GM19328 (cell line): ENCODE results near the gene ACSF3.

Experiments used
- ATAC-seq: cut with Tn5 transposase; IDR thresholded peaks from one replicate; pipeline ENCODE4 v1.9.1; 2021; ENCODE audit warnings: mild to moderate bottlenecking, moderate library complexity; ENCODE audit not compliant: unreplicated experiment

The ACSF3 gene

DNA sequence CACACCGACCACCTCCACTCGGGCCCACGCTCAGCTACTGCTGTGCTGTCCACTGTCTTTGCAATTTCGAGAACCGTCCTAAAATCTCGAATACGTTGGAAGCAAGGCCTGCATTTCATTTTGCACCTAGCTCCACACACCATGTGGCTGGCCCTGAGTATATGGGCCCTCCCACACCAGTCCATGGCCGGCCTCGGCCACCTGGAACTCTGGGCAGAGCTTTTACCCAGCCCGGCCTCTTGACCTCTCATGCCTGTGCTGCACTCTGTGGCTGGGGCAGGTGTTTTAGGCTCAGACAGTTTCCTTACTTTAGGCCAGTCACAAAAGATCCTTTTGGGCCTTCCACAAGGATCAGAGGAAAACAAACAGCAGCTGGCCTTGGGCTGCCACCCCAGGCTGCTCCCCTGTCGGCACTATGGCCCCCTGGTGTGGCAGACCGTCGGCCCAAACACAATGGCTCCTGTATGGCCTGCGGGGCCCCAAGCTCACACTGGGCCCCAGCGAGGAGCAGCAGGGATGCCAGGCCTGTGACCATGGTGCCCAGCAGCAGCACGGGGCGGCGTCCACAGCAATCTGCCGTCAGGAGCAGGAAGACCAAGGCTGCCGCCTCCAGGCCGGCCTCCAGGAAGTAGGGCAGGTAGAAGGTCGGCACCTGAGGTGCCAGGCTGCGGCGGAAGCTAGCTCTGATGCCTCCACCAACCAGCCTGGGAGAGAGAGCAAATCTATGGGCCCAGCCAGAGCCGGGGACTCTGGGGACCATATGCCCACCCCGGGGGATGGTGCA, 104.2 kb downstream of the ACSF3 start:
- ATAC-seq = no peak

DNA sequence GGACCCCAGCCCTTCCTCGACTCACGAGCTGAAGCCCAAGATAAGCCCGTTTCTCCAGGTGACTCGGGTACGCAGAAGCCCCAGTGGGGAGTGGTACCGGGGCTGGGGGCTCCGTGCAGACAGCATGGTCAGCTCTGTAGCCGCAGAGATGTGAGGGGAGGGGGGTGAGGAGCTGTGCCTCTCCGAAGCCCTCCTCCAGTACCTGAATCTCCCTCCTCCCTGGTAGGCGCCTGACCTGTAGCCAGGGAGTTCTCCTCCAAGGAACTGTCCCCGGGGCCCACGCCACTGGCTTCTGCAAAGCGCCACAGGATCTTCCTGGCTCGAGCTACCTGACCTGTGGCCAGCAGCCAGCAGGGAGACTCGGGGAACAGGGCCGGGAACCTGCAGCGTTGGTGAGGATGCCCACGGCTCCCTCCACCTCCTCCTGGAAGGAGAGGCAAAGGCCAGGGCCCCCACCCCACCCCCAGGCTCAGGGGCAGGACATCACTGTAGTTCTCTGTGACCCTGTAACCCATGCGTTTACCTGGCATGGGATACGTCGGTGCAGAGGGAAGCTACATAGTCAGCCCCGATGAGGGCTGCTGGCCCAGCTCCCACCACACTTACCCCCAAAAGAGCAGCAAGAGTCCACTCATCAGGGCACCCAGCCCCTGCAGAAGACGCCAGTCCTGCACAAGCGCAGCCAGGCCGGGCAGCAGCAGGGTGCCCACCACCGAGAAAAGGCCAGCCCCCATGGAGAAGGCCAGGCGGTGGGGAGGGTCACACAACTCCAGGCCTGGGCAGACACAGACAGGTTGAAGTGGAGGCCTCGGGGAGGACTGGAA, 105.0 kb downstream of the ACSF3 start:
- ATAC-seq = no peak

DNA sequence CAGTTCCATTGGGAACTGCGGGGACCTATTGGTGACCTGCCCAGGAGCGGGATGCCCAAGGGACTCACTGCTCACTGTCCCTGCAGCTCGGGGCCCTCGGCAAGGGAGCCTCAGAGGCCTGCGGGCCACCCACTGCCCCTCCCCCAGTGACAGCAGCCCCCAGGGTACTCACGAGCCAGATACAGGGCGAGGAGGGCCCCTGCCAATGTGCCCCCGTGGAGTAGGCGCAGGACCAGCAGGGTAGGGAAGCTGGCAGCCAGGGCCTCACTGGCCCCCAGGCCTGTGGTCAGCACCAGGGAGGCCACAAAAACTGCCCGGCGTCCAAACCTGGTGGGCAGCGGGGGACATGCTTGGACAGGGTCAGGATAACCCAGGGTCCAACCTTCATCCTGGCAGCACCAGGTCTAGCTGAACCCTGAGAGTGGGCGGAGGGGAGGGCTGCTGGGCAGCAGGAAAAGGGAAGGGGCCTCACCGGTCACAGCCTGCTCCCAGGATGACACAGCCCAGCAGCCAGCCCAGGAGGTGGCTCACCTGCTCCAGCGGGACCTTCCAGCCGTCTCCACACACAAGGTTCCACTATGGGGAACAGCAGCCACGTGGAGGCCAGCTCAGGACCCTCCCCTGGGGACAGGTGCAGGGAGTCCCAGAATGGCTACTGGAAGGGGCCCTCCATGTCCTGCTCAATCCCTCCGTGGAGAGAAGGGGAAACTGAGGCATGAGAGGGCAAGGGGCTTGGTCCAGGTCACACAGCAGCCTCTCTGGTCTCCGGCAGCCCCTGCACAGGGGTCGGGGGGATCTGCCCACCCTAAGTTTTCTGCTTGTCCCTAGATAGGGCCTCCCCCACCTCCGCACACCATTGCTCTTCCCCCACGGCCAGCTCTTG, 105.8 kb downstream of the ACSF3 start:
- ATAC-seq = no peak

DNA sequence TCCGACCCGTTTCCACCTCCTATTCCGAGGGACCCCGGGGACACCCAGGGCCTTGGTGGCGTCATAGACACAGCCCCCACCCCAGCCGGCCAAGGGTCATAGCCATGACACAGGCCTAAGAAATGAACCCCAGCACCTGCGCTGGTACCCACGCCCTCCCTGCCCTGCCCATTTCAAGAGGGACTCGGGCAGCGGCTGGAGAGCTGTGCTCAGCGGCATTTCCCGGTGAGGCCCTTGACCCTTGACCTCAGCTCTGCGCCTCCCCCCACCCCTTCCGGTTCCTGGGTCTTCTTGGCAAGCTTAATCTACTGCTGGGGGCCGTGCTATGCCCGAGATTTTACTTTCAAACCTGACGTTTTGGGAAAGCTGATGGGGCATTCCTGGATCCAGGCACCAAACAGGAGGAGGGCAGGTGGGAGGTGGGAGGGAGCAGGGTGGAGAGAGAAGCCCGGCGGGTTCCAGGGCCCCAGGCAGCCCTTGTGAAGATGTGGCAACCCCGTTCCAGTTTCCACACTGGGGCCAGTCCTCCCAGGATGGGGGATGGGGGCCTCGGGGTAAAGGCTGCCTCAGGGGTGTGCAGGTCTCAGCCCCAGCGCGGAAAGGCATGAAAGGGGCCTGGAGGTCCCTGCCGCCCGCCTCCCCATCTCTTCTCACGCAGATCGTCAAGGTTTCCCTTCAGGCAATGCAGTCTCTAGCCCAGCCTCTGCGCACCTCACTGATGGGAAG, 106.6 kb downstream of the ACSF3 start, which contains the start of gene SLC22A31:
Gene SLC22A31 (minus strand): TSS at position 414 of the 726 bp plus-strand sequence. CDS start 36 bp downstream, at position 378.
- ATAC-seq = no peak

DNA sequence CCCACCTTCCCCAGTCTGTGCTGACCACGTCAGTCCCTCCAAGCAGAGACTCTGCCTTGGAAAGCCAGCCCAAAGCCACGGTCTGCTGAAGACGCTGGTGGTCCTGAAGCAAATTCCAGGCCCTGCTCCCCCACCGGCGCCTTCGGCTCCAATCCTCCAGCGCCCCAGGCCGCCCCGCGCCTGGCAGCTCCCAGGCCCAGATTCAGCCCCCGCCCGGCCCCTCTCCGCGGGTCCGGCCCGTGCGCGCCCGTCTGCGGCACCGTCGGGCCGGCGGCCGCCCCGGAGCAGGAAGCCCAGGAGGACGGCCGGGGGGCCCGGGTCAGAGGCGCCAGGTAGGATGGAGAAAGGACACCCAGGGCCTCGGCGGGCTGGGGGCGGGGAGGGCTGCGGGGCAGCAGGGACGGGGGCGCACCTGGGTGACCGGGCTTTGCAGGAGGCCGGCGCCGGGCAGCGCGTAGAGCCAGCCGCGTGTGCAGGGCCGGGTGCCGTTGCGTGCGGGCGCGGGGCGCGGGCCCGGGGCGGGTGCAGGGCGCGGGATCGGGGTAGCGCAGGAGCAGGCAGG, 107.3 kb downstream of the ACSF3 start:
- no peak for ATAC-seq

DNA sequence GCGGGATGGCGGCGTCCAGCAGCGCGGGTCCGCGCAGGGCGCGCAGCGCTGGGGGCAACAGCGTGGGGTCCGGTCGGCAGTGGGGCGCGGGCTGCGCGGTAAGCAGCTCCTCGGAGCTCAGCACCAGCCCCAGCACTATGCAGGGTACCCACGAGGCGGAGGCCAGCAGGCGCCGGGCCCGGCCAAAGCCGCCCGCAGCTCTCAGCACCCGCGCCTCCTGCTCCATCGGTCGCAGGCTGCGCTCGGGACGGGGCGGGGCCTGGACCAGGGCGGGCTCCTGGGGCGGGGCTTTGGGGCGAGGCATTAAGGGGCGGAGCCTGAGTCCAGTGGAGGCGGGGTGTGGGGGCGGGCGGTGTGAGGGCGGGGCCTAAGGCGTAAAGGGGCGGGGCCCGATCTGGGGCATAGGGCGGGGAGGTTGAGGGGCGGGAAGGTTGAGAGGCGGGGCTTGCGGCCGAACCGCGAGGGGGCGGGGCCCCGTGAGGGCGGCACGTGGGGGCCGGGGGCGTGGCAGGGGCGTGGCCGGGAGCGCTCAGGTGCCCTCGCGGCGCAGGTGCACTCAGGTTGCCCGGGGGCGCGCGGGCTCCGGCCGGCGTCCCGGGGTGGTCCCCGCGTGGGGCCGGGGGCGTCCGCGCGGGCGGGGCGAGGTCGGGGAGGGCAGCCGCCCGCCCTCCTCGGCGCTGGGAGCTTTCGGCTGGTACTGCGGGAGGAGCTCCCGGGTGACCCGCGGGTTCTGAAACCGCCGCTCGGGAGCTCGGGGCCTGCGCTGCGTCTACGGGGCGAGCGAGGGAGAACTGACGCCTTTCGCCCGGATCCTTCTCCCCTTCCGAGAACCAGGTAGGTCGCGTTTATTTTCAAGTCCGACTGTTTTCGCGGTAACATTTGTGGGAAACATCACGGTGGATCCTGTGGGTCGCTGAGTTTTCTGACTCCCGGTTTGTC, 108.1 kb downstream of the ACSF3 start:
- ATAC-seq = no peak

DNA sequence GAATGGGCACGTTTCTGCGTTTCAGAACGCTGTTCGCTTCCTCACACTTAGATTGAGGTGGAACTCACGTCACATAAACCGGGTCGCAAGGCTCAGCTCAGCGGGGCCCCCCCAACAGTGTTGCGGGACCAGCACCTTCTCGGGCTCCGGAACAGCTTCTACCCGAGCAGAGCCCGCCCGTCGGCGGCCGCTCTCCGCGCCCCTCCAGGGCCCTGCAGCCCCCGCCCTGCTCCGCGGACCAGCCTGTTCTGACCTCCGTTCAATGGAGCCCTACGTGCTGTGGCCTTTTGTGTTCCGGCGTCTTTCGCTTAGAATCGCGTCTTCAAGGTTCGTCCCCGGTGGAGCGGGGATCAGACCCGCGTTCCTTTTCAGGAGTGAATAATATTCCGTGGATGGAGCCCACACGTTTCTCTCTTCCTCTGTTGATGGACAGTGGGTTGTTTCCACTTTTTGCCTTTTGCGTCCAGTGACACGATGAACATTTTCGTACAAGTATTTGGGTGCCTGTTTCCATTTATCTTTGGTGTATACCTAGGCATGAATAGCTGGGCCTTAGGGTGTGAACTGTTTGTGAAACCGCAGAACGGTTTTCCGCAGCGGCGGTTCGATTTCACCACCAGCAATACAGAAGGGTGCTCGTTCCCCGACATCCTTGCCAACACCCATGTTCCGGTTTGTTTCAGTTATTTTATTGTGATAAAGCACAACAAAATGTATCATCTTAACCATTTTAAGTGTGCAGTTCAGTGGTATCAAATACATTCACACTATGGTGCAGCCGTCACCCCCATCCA, 109.0 kb downstream of the ACSF3 start:
- ATAC-seq = no peak
